Upper lobe of left lung (tissue), 4 donors: ENCODE measurements around the gene ATP9A.
"Not testable (repeated sequence)": the region's sequence is repeated elsewhere in the genome, so short reads cannot be mapped to it uniquely, and the experiment has no call there.

Experiments
- EP300 ChIP-seq, 4 donors: sonication (generic); formaldehyde crosslinking; IDR thresholded peaks; one replicate each; pipeline ENCODE4 v1.5.1; 2017; ENCODE audit warnings: antibody characterized with exemption in 4 of 4, control low read depth in 2 of 4
- POLR2A ChIP-seq, 4 donors: fragments of 450-650 bp; IDR thresholded peaks; one replicate each; pipeline ENCODE4 v1.5.1; 2016 to 2017; ENCODE audit warnings: antibody characterized with exemption in 4 of 4, mild to moderate bottlenecking in 2 of 4
- POLR2AphosphoS5 ChIP-seq, 2 donors: sonication (generic); formaldehyde crosslinking; IDR thresholded peaks; one replicate each; pipeline ENCODE4 v1.5.1; 2017; ENCODE audit warnings: antibody characterized with exemption in 2 of 2
- TF ChIP-seq, protein P1 (sequence below), 6 experiments: fragments of 450-650 bp in 4 of 6; fragments of 200-600 bp in 2 of 6; sonication (generic) in 2 of 6; IDR thresholded peaks; one replicate each; pipeline ENCODE4 v1.5.1; 2016 to 2019; ENCODE audit warnings: antibody characterized with exemption in 6 of 6

DNA sequence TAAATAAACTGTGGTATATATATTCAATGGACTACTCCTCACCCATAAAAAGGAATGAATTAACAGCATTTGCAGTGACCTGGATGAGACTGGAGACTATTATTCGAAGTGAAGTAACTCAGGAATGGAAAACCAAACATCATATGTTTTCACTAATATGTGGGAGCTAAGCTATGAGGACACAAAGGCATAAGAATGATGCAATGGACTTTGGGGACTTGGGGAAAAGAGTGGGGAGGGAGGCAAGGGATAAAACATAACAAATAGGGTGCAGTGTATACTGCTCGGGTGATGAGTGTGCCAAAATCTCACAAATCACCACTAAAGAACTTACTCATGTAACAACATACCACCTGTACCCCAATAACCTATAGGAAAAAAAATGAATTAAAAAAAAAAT, 45.2 kb downstream of the ATP9A start:
- TF ChIP-seq, protein P1, sequence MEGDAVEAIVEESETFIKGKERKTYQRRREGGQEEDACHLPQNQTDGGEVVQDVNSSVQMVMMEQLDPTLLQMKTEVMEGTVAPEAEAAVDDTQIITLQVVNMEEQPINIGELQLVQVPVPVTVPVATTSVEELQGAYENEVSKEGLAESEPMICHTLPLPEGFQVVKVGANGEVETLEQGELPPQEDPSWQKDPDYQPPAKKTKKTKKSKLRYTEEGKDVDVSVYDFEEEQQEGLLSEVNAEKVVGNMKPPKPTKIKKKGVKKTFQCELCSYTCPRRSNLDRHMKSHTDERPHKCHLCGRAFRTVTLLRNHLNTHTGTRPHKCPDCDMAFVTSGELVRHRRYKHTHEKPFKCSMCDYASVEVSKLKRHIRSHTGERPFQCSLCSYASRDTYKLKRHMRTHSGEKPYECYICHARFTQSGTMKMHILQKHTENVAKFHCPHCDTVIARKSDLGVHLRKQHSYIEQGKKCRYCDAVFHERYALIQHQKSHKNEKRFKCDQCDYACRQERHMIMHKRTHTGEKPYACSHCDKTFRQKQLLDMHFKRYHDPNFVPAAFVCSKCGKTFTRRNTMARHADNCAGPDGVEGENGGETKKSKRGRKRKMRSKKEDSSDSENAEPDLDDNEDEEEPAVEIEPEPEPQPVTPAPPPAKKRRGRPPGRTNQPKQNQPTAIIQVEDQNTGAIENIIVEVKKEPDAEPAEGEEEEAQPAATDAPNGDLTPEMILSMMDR (IDR thresholded peaks at IDR 0.05) = not testable (repeated sequence)
- TF ChIP-seq EP300, POLR2AphosphoS5, POLR2A (IDR thresholded peaks at IDR 0.05): not testable (repeated sequence)
